ENCODE data around the gene IMMP1L.

Gene IMMP1L

DNA sequence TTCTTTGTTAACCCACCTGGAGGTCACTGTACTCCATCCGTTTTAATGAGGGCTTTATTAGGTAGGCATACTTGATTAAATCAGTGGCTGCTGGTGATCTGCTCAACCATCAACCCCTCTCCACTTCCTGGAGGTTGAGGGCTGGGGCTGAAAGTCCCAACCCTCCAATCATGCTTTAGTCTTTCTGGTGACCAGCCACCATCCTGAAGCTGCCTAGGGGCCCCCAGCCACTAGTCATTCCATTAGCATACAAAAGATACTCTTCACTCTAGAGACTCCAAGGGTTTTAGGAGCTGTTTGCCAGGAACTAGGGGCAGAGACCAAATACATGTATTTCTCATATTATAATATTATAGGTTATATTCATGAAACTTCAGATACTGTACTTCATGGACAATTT is 126.3 kb downstream of the IMMP1L start:
- DNase-seq, result no peak
